Pulmonary artery endothelial cell (primary cell): ENCODE measurements around the gene FGG. TPM values are rescaled to one million over a fixed set of nuclear protein-coding genes. Genes with fewer than 3 reads are reported as not detected.

Experiments
- total RNA-seq: library from RNA; depleted of rRNA; stranded (reverse); fragments of >200 nt; gene quantifications from 2 replicates; pipeline ENCODE4 v1.2.3, GENCODE V29; 2014

FGG gene
- total RNA-seq, 1 donor from 2014 or later: not detected

Other genes with a start within 250 kb of the FGG start
- 0.07 TPM in 1 of 2 replicates, not detected in the other for gene DCHS2, start 120.9 kb downstream of the FGG start, total RNA-seq
- gene PLRG1, start 62.3 kb downstream of the FGG start, total RNA-seq: 93.1 and 130 TPM in 2 replicates
- gene FGB, start 49.6 kb downstream of the FGG start, total RNA-seq: not detected in 2 replicates
- gene FGA, start 21.9 kb downstream of the FGG start, total RNA-seq: not detected in 2 replicates
- gene LRAT, start 131.3 kb upstream of the FGG start, total RNA-seq: not detected in 2 replicates
- not detected in 2 replicates for gene RBM46, start 168.6 kb upstream of the FGG start, total RNA-seq